PC-9 (cell line): ENCODE measurements around the gene HSP90AB1.
A peak's percentile ranks its signal among the peaks of the same experiment; 100 is the strongest.

ENCODE experiments used
- CTCF ChIP-seq: fragments of 200-600 bp; sonication (generic); conservative IDR thresholded peaks from 2 replicates; pipeline ENCODE4 v1.6.1; 2017; ENCODE audit warnings: mixed run types, antibody characterized with exemption, mild to moderate bottlenecking, moderate library complexity
- EZH2 ChIP-seq: fragments of 200-600 bp; sonication (generic); IDR thresholded peaks from 2 replicates; pipeline ENCODE4 v1.8.0; 2017; ENCODE audit warnings: antibody characterized with exemption, low read depth

DNA sequence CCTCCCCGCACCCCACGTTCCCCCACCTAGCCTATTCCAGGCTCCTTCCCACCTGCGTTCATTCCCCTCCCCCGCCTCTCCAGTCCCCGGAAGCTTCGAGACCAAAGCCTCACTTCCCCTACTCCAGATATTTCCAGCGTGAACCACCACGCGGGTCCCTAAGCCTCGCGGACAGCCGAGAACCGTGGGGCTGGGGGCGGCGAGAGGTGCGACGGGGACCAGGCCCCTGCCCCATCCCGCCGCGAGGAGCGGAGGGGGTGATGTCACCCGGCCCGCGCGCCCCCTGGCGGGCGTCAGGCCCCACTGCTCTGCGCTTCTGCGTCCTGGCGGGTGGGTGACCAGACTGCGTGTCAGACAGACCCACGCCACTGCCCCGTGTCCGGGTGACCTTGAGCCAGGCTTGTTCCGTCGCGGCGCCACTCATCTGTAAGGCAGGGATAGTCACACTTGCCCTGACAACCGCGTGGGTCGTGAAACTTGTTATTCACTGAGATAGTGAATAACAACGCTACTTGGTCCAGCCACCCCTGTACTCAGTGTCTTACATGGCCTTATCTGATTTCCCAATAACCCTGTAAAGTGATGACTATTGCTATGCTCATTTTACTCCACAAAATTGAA lies 9.0 kb upstream of the HSP90AB1 start:
- TF ChIP-seq CTCF, result peak; percentile 98
- no peak for TF ChIP-seq EZH2
